IMR-90 (cell line): ENCODE measurements around the gene SLC7A4. TPM values are rescaled to one million over a fixed set of nuclear protein-coding genes. Genes with fewer than 3 reads are reported as not detected.

ENCODE experiments used
- ATAC-seq: fragments of 200-7000 bp; cut with Tn5 transposase; 2 replicates; pipeline ENCODE4 v1.9.1; 2020; ENCODE audit warnings: low read depth, mild to moderate bottlenecking, moderate library complexity
- BruUV-seq: library from RNA; stranded (reverse); fragments of 400-500 nt; replicated peaks from 2 replicates; lab custom pipeline; 2021; lab: Mats Ljungman, UMichigan
- CTCF ChIA-PET: fragments of 300-600 bp; formaldehyde crosslinking; extraction: SDS; loops from one replicate; lab custom pipeline; 2021; ENCODE audit warnings: antibody characterized with exemption; lab: Yijun Ruan, JAX
- POLR2A ChIA-PET: fragments of 300-600 bp; sonication (Branson Sonifier 250); formaldehyde crosslinking; loops from one replicate; lab custom pipeline; 2022; ENCODE audit warnings: antibody characterized with exemption; ENCODE audit not compliant: unreplicated experiment; lab: Charles Lee
- DNase-seq: peaks from one replicate; pipeline ENCODE4 v3.0.0; 2013
- H2AFZ ChIP-seq: replicated peaks from 2 replicates; pipeline ENCODE3; 2013; ENCODE audit warnings: low read length, mild to moderate bottlenecking; ENCODE audit not compliant: poor library complexity
- H2AK5ac ChIP-seq: 2 replicates; pipeline ENCODE4 v1.6.1; 2013; ENCODE audit warnings: low read depth, low read length, inconsistent platforms
- H2AK9ac ChIP-seq: replicated peaks from 2 replicates; pipeline ENCODE3; 2013; ENCODE audit warnings: mild to moderate bottlenecking, low read depth, low read length, moderate library complexity; ENCODE audit not compliant: poor library complexity
- H2BK120ac ChIP-seq: 2 replicates; pipeline ENCODE4 v1.6.1; 2013; ENCODE audit warnings: low read depth, low read length, inconsistent platforms
- H2BK15ac ChIP-seq: 3 replicates; pipeline ENCODE4 v1.6.1; 2013; ENCODE audit warnings: low read depth, low read length, inconsistent platforms
- H2BK20ac ChIP-seq: 2 replicates; pipeline ENCODE4 v1.6.1; 2013; ENCODE audit warnings: low read depth, mild to moderate bottlenecking, inconsistent platforms, low read length, moderate library complexity
- H2BK5ac ChIP-seq: 2 replicates; pipeline ENCODE4 v1.6.1; 2013; ENCODE audit warnings: mild to moderate bottlenecking, low read depth, low read length, inconsistent platforms; ENCODE audit not compliant: poor library complexity, severe bottlenecking
- H3K14ac ChIP-seq: replicated peaks from 2 replicates; pipeline ENCODE4 v1.6.1; 2013; ENCODE audit warnings: low read depth, low read length, inconsistent platforms
- H3K18ac ChIP-seq: 2 replicates; pipeline ENCODE4 v1.6.1; 2013; ENCODE audit warnings: low read depth, low read length, control low read depth
- H3K23ac ChIP-seq: 2 replicates; pipeline ENCODE4 v1.6.1; 2013; ENCODE audit warnings: low read depth, low read length, inconsistent platforms
- H3K27ac ChIP-seq: 2 replicates; pipeline ENCODE4 v1.5.1; 2013; ENCODE audit warnings: mild to moderate bottlenecking, control low read depth, low read length; ENCODE audit not compliant: insufficient read depth
- H3K27me3 ChIP-seq: 2 replicates; pipeline ENCODE4 v1.6.1; 2013; ENCODE audit warnings: low read length; ENCODE audit not compliant: control insufficient read depth, insufficient read depth
- H3K36me3 ChIP-seq: 2 replicates; pipeline ENCODE4 v1.6.1; 2013; ENCODE audit warnings: low read length, mixed read lengths; ENCODE audit not compliant: control insufficient read depth, insufficient read depth
- H3K4ac ChIP-seq: 2 replicates; pipeline ENCODE4 v1.6.1; 2013; ENCODE audit warnings: low read depth, low read length, inconsistent platforms
- H3K4me1 ChIP-seq: 2 replicates; pipeline ENCODE4 v1.6.1; 2013; ENCODE audit warnings: low read length, mixed read lengths; ENCODE audit not compliant: control insufficient read depth, insufficient read depth
- H3K4me2 ChIP-seq: 2 replicates; pipeline ENCODE4 v1.6.1; 2013; ENCODE audit warnings: low read depth, mild to moderate bottlenecking, control low read depth, low read length, moderate library complexity
- H3K4me3 ChIP-seq: 2 replicates; pipeline ENCODE4 v1.5.1; 2013; ENCODE audit warnings: low read depth, mild to moderate bottlenecking, control low read depth, low read length, moderate library complexity; ENCODE audit not compliant: insufficient read depth
- H3K56ac ChIP-seq: 2 replicates; pipeline ENCODE4 v1.6.1; 2013; ENCODE audit warnings: low read length, inconsistent platforms; ENCODE audit not compliant: insufficient read depth; ENCODE audit errors: extremely low read depth
- H3K79me1 ChIP-seq, 2 experiments: 2 replicates each; pipeline ENCODE4 v1.6.1; 2013; ENCODE audit warnings: low read length in 2 of 2, inconsistent platforms in 1 of 2, low read depth in 1 of 2
- H3K9ac ChIP-seq: 2 replicates; pipeline ENCODE4 v1.6.1; 2013; ENCODE audit warnings: low read depth, low read length, control low read depth
- H3K9me1 ChIP-seq: 2 replicates; pipeline ENCODE4 v1.6.1; 2013; ENCODE audit warnings: low read length, inconsistent platforms; ENCODE audit not compliant: insufficient read depth
- H3K9me3 ChIP-seq: 2 replicates; pipeline ENCODE4 v1.6.1; 2013; ENCODE audit warnings: low read length; ENCODE audit not compliant: control insufficient read depth, insufficient read depth
- H4K20me1 ChIP-seq: 2 replicates; pipeline ENCODE4 v1.6.1; 2013; ENCODE audit warnings: low read length, inconsistent platforms; ENCODE audit not compliant: insufficient read depth
- H4K5ac ChIP-seq: 2 replicates; pipeline ENCODE4 v1.6.1; 2013; ENCODE audit warnings: mild to moderate bottlenecking, low read depth, low read length, control low read depth
- H4K8ac ChIP-seq, 2 experiments: 2 replicates each; pipeline ENCODE4 v1.6.1; 2013; ENCODE audit warnings: low read depth in 2 of 2, low read length in 2 of 2, control low read depth in 1 of 2, inconsistent platforms in 1 of 2
- H4K91ac ChIP-seq: 2 replicates; pipeline ENCODE4 v1.6.1; 2013; ENCODE audit warnings: low read depth, low read length, inconsistent platforms; ENCODE audit not compliant: insufficient read depth
- BHLHE40 ChIP-seq: fragments of 150-350 bp; IDR thresholded peaks from 2 replicates; pipeline ENCODE4 v1.6.1; 2016; ENCODE audit warnings: mild to moderate bottlenecking, low read depth, low read length
- CEBPB ChIP-seq: IDR thresholded peaks from 2 replicates; pipeline ENCODE4 v1.6.1; 2012; ENCODE audit warnings: low read depth, low read length, improper control_type of control experiment
- CHD1 ChIP-seq: IDR thresholded peaks from 2 replicates; pipeline ENCODE4 v1.6.1; 2012; ENCODE audit warnings: low read depth, low read length, improper control_type of control experiment
- MAFK ChIP-seq: IDR thresholded peaks from 2 replicates; pipeline ENCODE4 v1.6.1; 2012; ENCODE audit warnings: low read depth, low read length, improper control_type of control experiment
- MAZ ChIP-seq: IDR thresholded peaks from 2 replicates; pipeline ENCODE4 v1.6.1; 2012; ENCODE audit warnings: low read depth, mild to moderate bottlenecking, low read length, improper control_type of control experiment, moderate library complexity, borderline replicate concordance
- MXI1 ChIP-seq: IDR thresholded peaks from 2 replicates; pipeline ENCODE4 v1.6.1; 2012; ENCODE audit warnings: low read depth, mild to moderate bottlenecking, low read length, moderate library complexity, borderline replicate concordance
- NFE2L2 ChIP-seq: fragments of 150-350 bp; IDR thresholded peaks from 2 replicates; pipeline ENCODE4 v1.6.1; 2016; ENCODE audit warnings: low read depth, mild to moderate bottlenecking, low read length
- RAD21 ChIP-seq: IDR thresholded peaks from 2 replicates; pipeline ENCODE4 v1.6.1; 2012; ENCODE audit warnings: low read length, improper control_type of control experiment
- RCOR1 ChIP-seq: IDR thresholded peaks from 2 replicates; pipeline ENCODE4 v1.6.1; 2012; ENCODE audit warnings: mild to moderate bottlenecking, low read length, improper control_type of control experiment; ENCODE audit not compliant: insufficient replicate concordance
- RFX5 ChIP-seq: IDR thresholded peaks from 2 replicates; pipeline ENCODE4 v1.8.0; 2012; ENCODE audit warnings: low read depth, mild to moderate bottlenecking, low read length, moderate library complexity
- SMC3 ChIP-seq: fragments of 150-350 bp; IDR thresholded peaks from 2 replicates; pipeline ENCODE4 v1.6.1; 2016; ENCODE audit warnings: low read depth, mild to moderate bottlenecking, antibody characterized with exemption, low read length, moderate library complexity
- WGBS, 2 experiments: methylation state at CpG; one replicate each; pipeline versions ENCODE4 v1.1.5 to v1.1.7; 2013; ENCODE audit warnings: missing lambda C conversion rate in 2 of 2; ENCODE audit not compliant: insufficient read length in 1 of 2; ENCODE audit errors: extremely low coverage in 2 of 2; 5-methylcytosine and 5-hydroxymethylcytosine counted together
- dilution Hi-C: fragments of 300-500 bp; cut with HindIII; formaldehyde crosslinking; loops from one replicate; pipeline ENCODE4 v1.14.3; 2018; ENCODE audit warnings: low sequenced_read_pairs; ENCODE audit not compliant: unreplicated experiment
- in situ Hi-C: fragments of 300-500 bp; cut with MboI; formaldehyde crosslinking; loops from 3 replicates; pipeline ENCODE4 v1.14.3; 2019; ENCODE audit warnings: low sequenced_read_pairs, inconsistent platforms, mixed read lengths
- intact Hi-C: fragments of 100-400 bp; cut with micrococcal nuclease; formaldehyde crosslinking; loops from 2 replicates; pipeline ENCODE4 v1.10.0; 2022
- polyA plus RNA-seq, 3 experiments: library from polyadenylated mRNA; depleted of rRNA; stranded (reverse); fragments of >200 nt; gene quantifications; 2 replicates each; pipeline ENCODE4 v1.2.3, GENCODE V29; 2012; ENCODE audit warnings: low replicate concordance in 1 of 3
- total RNA-seq: library from RNA; depleted of rRNA; stranded (reverse); fragments of >200 nt; gene quantifications from 2 replicates; pipeline ENCODE4 v1.2.3, GENCODE V29; 2012
- TF ChIP-seq, protein P1 (sequence below): fragments of 150-350 bp; IDR thresholded peaks from 2 replicates; pipeline ENCODE4 v1.6.1; 2016; ENCODE audit warnings: low read depth, mild to moderate bottlenecking, low read length, moderate library complexity, borderline replicate concordance

Gene SLC7A4
- total and polyA plus RNA-seq, 2 of the 4 experiments (the other 2 are of a cell fraction), result 0.03 TPM; not detected in 1

DNA sequence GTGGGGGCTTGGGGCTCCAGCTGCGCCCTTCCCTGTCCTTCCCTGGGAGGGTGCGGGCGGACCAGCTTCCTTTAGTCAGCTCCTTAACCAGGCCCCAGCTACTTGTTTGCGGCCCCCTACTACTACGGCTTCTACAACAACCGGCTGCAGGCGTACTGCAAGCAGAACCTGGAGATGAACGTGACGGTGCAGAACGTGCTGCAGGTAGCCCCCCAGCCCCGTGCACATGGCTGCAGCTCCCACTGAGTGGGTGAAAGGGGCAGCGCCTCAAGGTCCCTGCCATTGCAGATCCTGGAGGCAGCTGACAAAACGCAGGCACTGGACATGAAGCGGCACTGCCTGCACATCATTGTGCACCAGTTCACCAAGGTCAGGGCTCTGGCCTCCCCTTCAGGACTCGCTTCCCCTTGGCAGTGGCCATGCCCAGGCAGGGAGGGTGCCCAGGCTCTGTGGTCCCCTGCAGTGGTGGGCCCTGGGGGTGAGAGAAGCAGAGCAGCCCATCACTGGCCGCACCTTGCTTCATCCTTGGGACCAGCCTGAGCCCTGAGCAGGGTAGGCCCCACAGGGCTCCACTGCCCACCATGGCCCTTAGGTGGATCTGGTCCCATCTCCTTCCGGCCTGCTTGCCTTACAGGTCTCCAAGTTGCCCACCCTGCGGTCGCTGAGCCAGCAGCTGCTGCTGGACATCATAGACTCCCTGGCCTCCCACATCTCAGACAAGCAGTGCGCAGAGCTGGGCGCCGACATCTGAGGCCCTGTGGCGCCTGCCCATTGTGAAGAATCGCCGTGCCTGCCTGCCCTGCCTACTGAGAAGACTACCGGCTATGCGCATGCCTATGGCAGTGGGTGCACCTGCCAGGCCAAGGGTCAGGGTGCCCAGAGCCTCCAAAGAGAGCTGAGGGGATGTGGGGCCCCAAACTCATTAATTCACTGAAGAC lies 35.5 kb downstream of the SLC7A4 start (continued):
- TF ChIP-seq, protein P1, sequence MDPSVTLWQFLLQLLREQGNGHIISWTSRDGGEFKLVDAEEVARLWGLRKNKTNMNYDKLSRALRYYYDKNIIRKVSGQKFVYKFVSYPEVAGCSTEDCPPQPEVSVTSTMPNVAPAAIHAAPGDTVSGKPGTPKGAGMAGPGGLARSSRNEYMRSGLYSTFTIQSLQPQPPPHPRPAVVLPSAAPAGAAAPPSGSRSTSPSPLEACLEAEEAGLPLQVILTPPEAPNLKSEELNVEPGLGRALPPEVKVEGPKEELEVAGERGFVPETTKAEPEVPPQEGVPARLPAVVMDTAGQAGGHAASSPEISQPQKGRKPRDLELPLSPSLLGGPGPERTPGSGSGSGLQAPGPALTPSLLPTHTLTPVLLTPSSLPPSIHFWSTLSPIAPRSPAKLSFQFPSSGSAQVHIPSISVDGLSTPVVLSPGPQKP, result no peak
- TF ChIP-seq RFX5, result no peak

DNA sequence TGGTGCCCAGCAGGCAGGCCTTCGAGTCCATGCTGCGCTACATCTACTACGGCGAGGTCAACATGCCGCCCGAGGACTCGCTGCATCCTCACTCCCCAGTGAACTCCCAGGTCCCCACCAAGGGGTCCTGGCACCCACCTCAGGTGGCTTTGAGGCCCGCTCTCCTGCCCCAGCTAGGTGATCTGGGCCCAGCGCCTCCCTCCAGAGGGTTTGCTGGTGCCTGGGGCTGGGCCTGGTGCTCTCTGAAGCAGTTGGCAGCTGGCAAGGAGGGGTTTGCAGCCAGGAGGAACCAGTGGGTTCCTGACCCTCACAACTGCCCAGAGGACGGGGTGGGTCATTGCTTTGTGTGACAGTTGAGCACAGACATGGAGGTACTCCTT lies 36.3 kb downstream of the SLC7A4 start:
- DNase-seq, result no peak
- no peak overlapping the region for H3K18ac ChIP-seq
- 0 out of 2 replicates have a peak, but pooled peaks cover 4% of the 10 kb centered on the region for H3K9me1 ChIP-seq
- H3K4me3 ChIP-seq, result no peak overlapping the region
- WGBS, 2 experiments, result 80% methylated on average over 1 of the region's 10 CpGs; no CpG with 5 or more reads in 1 of the 2 experiments
- H3K27me3 ChIP-seq, result no peaks in the 10 kb centered on the region
- ChIA-PET CTCF (no interaction called here), POLR2A (no interaction called here)
- no peak overlapping the region for H4K91ac ChIP-seq
- no peak overlapping the region for H4K8ac ChIP-seq
- H3K9me3 ChIP-seq, result no peaks in the 10 kb centered on the region
- H3K79me1 ChIP-seq, result peaks cover 9 to 28% of the 10 kb centered on the region in 2 experiments; a peak in 3 of 4 replicates
- no peak overlapping the region for H2BK15ac ChIP-seq
- no peak for ATAC-seq
- no peak overlapping the region for H2AFZ ChIP-seq
- no peak overlapping the region for H2AK9ac ChIP-seq
- no peak overlapping the region for H3K56ac ChIP-seq
- BruUV-seq, result no TSS peak
- H2AK5ac ChIP-seq, result no peak overlapping the region
- no peak overlapping the region for H2BK120ac ChIP-seq
- H4K5ac ChIP-seq, result no peak overlapping the region
- no peak overlapping the region for H3K23ac ChIP-seq
- no peak overlapping the region for H3K4me2 ChIP-seq
- TF ChIP-seq MXI1 (no peak), CHD1 (no peak), NFE2L2 (no peak), MAFK (no peak), SMC3 (no peak), MAZ (no peak), CEBPB (no peak), BHLHE40 (no peak), RAD21 (no peak), RCOR1 (no peak)
- TF ChIP-seq, protein P1, result no peak
- no peak overlapping the region for H3K14ac ChIP-seq
- intact Hi-C loops, result no loop called here
- no peak overlapping the region for H2BK20ac ChIP-seq
- peaks cover 10% of the 10 kb centered on the region for H3K4me1 ChIP-seq
- H4K20me1 ChIP-seq, result peaks cover 9% of the 10 kb centered on the region; the same call in 1 of the 2 replicates
- in situ Hi-C loops, result no loop called here
- dilution Hi-C loops, result no loop called here
- H3K9ac ChIP-seq, result no peak overlapping the region
- H3K27ac ChIP-seq, result no peak overlapping the region
- no peak overlapping the region for H2BK5ac ChIP-seq
- no peak overlapping the region for H3K4ac ChIP-seq
- peaks cover 66% of the 10 kb centered on the region for H3K36me3 ChIP-seq
